HG02981 (cell line): ENCODE data around the gene REL.
"Not testable (repeated sequence)": the region's sequence is repeated elsewhere in the genome, so short reads cannot be mapped to it uniquely, and the experiment has no call there.

Source experiments
- ATAC-seq: cut with Tn5 transposase; IDR thresholded peaks from one replicate; pipeline ENCODE4 v1.9.1; 2021; ENCODE audit warnings: mild to moderate bottlenecking, moderate library complexity; ENCODE audit not compliant: unreplicated experiment

Gene REL

GRCh38 chr2:60907329-60907728 lies 26.0 kb downstream of the REL start:
- ATAC-seq: no peak

GRCh38 chr2:60925994-60926740 lies 44.8 kb downstream of the REL start:
- no peak for ATAC-seq

DNA sequence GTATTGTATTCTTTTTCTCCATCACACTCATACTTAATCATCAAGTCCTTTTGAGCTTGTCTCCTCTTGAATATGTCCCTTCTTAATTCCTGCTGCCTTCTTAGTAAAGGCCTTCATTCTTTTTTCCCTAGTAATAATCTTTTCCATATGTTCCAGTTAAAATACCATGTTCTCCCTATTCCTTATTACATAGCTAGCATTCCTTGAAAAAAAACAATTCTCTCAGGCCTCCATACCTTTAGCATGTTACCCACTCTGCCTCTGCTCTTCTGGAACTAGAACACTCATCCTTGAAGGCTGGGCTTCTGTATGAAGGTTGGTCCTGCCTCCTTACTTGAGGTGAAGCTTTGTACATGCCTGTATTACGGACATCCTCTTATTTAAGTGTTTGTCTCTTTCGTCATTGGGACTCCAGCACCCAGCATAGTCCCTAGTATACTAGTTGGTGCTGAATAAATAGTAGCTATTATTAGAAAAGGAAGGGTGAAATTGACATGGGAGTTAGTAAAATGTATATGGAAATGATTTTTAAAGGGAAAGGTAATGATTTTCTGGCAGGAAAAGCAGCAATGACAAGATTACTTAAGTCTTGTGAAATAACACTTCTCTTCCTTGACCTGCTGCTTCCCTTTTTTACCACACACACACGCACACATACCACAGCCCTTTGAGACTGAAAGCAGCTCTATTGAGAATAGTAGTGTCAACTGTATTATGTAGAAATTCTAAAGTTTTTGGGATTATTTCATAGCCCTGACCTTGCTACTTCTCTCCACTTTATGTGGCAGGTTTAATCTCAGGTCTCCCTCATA lies 45.6 kb downstream of the REL start:
- no peak for ATAC-seq

DNA sequence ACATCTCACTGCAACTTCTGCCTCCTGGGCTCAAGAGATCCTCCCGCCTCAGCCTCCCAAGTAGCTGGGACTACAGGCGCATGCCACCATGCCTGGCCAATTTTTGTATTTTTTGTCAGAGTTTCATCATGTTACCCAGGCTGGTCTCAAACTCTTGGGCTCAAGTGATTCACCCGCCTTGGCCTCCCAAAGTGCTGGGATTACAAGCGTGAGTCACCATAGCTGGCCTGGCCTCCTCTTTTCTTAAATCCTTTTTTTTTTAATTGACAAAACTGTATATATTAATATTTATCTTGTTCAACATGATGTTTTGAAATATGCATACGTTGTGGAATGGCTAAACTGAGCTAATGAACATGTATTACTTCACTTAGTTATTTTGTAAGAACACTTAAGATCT lies 50.7 kb downstream of the REL start:
- ATAC-seq: not testable (repeated sequence)

- no peak for ATAC-seq
These were observed 51.6 kb downstream of the REL start for GRCh38 chr2:60932954-60933353.

GRCh38 chr2:60934165-60934722 lies 52.9 kb downstream of the REL start:
- no peak for ATAC-seq

GRCh38 chr2:60936757-60937156 lies 55.4 kb downstream of the REL start:
- no peak for ATAC-seq

DNA sequence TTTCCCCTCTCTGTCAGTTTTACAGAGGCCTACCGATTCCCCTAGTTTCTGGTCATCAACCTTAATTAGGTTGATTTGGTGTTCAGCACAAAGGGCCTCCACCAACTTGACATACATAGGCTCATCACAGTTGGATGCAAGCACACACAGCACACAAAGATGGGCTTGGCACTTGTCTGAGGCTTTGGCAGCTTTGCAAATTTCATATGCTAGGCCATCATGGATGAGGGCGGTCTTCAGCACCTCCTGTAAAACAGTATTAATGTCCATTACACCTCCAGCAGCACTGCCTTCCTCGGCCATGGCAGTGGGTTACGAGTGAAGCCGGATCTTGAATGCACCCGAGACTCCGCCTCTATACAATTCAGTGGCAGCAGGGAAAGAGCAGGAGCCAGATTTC lies 56.9 kb downstream of the REL start:
- no peak for ATAC-seq

- no peak for ATAC-seq
These were observed 58.2 kb downstream of the REL start for GRCh38 chr2:60939622-60940021.

- no peak for ATAC-seq
These were observed 64.0 kb downstream of the REL start for GRCh38 chr2:60945341-60945740.

DNA sequence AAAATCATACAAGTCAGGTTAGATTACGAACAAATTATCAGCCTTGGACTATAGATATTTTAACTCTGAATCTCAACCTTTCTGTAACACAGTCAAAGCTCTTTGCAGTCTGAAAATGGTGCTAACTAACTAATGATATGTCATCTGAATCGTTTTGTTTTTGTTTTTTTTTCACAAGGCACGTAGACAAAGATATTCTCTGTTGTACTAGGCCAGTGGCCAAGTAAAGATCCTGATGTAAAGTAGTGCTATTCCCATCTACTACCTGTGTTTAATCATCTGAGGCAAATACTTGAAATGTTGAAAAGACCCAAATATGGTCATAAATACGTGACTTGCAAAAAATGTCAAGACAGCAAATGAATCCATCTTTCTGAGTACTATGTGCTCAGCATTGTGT lies 65.7 kb downstream of the REL start:
- ATAC-seq: no peak

- no peak for ATAC-seq
These were observed 66.8 kb downstream of the REL start for GRCh38 chr2:60948161-60948560.

DNA sequence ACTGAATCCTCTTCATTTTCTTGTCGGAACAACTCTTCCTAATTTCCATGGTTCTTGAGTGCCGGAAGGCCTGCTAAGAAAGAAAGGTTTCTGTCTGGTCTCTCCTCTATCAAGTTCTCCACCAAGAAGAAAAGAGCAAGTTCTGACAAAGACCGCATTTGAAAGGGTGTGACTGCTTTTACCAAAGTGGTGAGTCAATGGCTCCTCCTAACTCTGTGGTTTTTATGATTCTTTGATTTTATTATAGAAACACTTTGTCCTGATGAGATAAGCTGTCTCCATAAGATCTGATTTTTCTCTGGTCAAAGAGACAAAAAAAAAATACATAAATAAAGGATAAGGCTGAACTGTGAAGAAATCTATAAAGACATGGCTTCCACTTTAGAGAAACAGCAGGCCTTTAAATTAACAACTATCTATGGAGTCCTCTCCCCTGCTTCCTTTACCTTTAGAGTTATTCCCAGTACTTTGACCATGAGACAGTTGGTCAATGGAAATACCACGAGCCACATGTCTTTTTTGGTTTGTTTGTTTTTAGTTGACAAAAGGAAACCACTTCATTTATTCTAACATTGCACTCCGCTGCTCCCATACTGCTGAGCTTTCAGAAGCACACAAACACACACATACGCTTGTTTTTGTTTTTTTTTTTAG lies 67.7 kb downstream of the REL start:
- no peak for ATAC-seq

GRCh38 chr2:60954139-60954538 lies 72.8 kb downstream of the REL start:
- ATAC-seq: no peak

DNA sequence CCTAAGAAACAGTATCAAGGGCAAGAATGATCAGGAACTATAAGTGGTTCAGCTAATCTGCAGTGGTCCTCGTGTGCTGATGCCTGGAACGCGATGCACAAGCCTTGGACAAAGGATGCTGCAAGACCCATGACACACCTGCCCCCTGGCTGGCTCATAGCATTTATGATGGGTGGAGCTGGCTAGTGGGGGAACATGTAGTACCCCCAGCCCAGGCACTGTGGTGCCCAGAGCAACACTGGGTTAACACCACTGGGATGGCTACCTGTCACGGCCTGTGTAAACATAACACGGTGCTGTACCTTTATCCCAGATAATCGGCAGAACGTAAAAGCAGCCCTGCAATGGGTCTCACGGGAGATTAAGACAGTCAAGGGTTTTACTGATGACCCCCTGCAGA lies 75.8 kb downstream of the REL start:
- ATAC-seq: no peak

DNA sequence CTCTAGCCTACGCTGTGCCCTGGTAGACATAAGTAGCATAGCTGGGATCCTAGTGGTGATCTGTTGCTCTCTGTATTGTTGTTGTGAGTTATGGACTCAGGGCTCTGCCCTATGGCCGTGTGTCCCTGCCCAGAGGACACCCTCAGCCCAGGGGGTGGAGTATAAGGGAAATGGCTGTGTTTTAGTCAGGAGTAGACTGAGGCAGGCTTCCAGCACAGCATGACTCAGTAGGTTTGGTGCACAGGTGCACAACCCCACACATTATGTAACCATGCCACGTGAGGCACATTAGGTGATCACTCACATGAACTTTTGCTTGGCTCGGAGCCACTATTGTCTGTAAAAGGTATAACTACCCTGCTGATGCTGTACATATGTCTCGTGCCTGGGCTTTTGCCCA lies 76.3 kb downstream of the REL start:
- ATAC-seq: no peak

DNA sequence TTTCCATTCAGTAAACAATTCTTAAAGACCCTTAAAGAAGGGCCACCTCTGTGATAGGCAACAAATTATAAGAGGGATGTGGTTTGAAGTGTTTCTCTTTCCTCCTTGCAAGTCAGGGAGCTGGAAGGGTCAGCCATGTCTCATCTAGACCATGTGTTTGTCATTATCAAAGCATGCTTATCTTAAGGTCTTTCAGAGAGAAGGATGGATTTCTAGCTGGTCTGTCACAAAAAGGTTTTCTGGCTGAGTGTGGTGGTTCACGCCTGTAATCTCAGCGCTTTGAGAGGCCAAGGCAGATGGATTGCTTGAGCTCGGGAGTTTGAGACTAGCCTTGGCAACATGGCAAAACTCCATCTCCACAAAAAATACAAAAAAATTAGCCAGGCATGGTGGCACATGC lies 77.0 kb downstream of the REL start:
- ATAC-seq: no peak

DNA sequence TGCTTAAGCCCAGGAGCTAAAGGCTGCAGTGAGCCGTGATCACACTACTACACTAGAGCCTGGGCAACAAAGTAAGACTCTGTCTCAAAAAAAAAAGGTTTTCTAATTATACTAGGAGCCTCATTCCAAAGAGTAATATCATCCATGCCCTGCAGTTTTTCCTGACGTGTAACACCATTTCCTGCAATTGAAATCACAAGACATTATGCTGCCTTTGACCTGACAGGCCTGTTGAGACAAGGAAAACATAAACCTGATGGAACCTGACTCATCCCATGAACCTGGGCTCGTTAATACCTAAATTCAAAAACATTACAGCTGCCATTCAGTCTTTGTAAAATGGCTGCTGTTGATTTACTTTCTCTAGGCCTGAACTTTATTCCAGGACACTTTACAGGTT lies 77.4 kb downstream of the REL start:
- no peak for ATAC-seq

DNA sequence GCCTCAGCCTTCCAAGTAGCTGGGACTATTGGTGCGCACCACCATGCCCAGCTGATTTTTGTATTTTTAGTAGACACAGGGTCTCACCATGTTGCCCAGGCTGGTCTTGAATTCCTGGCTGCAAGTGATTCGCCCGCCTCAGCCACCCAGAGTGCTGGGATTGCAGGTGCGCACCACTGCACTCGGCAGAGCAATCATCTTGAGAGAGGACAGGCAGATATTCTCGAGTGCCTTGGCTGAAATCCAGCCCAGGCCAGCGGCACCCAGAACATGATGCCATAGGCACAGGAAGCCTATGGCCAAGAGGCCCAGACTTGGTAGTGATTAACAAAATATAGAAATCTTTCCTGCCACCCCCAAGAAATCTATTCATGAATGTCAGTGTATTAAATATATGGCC lies 78.1 kb downstream of the REL start:
- ATAC-seq: no peak

DNA sequence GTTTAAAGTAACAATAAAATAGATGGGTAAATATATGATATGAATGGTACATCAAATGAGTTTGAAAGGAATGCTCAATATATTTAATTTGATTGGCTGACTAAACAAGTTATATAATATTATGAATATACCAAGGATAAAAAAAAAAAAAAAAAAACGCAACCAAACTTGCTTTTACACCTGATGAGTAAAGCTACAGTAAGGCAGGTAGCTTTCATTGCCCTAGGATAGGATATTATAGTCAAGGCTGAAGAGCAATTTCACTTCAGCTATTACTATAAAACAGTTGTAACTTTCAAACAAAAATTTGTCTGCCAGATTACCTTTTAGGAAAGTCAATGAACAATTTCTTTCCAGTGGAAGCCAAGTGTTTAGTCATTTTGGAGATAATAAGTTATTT lies 79.3 kb downstream of the REL start:
- ATAC-seq: no peak

DNA sequence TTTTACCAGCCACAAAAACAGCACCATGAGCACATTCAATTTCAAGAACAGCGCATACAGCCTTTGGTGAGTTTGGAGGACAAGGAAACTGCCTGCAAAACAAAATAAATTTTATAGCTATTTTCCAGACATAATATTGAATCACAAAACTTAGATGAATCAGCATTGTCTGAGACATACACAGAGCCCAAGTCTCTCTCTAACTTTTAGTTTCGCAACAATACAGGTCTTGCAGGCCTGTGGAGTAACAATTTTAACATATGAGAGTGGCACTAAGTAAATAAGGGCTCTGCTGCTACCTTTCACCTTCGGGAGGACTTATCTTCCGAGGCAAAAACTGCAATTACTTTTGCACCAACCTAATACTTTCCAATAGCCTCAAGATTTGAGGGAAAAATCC lies 80.1 kb downstream of the REL start:
- no peak for ATAC-seq

GRCh38 chr2:60962528-60962927 lies 81.2 kb downstream of the REL start:
- no peak for ATAC-seq
